Stimulated activated CD4-positive, alpha-beta T cell treated with anti-CD3 and anti-CD28 coated beads, Interleukin-12 subunit alpha, Interleukin-12 subunit beta, amount 100 ng/mL, for 4 hours (primary cell): ENCODE data around the gene WDR35.

Experiments
- DNase-seq: peaks from one replicate; pipeline ENCODE4 v3.0.0-alpha.2; 2020

WDR35 gene

GRCh38 chr2:19989667-19990415 lies at the start of gene WDR35:
TSS of gene WDR35 (minus strand) at chr2:19990105. CDS start at chr2:19990015, 90 bp downstream.
- DNase-seq, result peak; percentile 93

DNA sequence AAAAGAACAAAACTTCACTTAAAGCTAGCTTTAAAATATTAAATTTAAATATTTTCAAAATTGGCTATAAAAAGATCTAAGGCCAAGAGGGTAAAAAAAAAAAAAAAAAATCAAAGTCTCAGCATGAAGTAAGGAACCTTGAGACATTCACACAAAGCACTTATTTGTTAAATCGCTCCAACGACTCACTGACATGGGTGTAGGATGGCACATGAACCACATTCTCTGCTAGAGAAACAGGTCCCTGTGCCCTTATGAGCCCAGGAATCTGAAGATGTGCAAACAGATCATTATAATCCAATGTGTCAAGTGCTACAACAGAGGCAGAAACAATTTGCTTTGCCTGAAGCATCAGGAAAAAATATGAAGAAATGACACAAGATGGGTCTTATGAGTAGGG lies 47.8 kb upstream of the WDR35 start:
- no peak for DNase-seq

DNA sequence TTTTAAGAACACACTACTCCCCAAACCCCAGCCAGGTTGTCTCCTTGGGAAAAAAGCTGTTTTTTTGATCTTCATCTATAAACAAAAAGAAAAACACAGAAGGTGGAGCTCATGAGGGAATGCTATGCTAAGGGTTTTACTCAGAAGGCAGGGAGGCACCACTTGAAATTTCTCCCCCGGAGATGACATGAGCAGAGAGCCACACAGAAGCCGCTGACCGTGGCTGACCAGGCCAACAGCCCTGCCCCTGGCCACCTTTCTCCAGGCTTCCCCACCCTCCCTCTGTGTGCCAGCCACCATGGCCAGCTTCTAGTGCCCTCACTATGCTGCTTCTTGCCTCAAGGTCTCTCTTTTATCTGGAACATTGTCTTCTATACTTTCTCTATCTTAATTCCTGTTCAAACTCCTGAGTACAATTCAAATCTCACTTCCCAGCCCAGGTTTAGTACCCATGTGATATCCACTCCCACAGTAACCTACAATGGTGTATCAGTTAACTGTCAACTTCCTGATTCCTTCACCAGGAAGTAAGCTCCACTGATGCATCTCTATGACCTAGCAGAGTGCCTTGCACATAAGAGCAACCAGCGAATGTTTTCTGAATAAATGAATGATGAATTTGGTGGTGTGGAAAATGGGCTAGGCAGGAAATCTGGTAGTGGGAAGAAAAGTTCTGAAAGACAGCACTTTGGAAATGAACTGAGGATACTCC lies 46.2 kb upstream of the WDR35 start:
- no peak for DNase-seq

DNA sequence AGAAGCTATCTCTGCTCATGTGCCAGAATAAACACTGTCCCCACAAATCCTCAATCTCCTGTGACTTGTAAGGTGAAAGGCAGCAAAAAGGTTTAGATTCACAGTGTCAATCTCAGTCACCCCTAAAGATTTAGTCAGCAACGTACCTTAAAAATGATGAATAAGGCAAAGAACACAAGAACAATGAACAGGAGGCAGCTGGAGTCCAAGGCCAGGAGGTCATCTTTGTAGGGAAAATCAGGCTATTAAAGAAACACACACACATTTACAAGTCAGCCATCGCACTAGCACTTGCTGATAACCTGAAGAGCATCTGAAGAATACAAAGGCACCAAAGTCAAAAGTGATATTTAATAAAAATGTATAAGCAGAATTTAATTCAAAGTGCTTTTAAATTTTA lies 44.9 kb upstream of the WDR35 start:
- DNase-seq, result no peak

DNA sequence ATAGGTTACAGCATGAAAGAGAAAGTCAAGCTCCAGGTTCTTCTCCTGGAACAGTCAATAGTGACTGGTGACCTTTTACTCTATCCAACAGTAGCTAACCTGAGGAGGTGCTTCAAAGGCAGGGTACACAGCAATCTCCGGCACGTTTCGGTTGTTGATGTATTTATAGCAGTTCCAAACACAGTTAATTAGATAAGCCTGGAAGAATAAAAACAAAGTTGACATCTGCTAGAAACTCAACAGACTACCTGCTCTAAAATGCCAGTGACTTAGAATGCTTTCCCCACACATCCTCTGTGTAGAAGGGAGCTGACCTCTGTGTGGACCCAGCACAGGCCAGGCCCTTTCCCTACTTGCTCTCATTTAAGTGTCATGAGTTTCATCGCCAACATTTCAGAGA lies 44.3 kb upstream of the WDR35 start:
- no peak for DNase-seq

GRCh38 chr2:20033322-20033721 lies 43.4 kb upstream of the WDR35 start:
- no peak for DNase-seq

GRCh38 chr2:20030224-20030623 lies 40.3 kb upstream of the WDR35 start:
- DNase-seq, result no peak

DNA sequence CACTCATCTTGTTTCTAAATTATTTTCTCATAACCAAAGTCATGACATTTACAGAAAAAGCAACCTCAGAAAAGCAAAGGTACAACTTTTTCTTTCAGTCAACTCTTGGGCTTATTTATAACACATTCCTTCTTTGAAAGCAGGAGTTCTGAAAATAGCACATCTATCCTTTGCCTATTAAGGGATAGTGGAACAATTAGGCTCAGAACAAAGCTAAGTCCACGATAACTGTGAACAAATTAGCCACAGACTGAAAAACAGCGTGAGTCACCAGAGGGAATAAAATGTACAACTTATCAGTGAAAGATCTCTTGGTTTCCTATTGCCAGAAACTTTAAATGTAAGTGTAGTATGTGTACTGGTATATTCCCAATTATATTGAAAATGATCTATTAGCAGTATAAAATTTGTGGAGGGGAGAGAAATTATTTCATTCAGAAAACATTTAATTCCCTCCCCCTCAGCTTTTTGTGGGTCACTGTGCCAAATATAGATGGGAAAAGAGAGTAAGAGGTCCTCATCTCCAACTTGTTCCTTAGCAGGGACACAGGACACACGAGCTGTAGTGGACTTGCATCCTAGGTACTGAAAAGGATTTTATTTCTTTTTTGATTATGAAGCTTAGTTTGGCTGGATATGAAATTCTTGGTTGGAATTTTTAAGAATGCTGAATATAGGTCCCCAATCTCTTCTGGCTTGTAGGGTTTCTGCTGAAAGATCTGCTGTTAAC lies 38.0 kb upstream of the WDR35 start:
- DNase-seq, result no peak

GRCh38 chr2:20027260-20027677 lies 37.4 kb upstream of the WDR35 start:
- no peak for DNase-seq

GRCh38 chr2:20025065-20025786 lies 35.3 kb upstream of the WDR35 start:
- no peak for DNase-seq

DNA sequence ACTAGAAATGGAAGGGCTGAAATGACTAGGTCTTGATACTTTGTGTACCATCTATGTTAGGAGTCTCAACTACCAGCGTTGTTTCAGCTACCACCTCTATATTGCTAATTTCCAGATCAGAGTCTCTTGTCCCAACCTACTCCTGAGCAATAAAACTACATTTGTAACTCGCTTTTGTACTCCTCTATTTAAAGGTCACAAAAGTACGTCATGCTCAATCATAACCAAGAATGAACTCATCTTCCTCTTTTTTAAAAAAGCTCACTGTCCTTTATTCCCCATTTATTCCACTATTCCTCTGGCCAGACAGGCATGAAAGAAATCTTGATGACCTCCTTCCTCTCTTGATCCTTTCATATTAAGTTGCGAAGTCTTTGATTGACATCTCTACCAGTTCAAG lies 33.8 kb upstream of the WDR35 start:
- DNase-seq, result no peak

GRCh38 chr2:20021405-20022009 lies 31.6 kb upstream of the WDR35 start:
- DNase-seq, result no peak

DNA sequence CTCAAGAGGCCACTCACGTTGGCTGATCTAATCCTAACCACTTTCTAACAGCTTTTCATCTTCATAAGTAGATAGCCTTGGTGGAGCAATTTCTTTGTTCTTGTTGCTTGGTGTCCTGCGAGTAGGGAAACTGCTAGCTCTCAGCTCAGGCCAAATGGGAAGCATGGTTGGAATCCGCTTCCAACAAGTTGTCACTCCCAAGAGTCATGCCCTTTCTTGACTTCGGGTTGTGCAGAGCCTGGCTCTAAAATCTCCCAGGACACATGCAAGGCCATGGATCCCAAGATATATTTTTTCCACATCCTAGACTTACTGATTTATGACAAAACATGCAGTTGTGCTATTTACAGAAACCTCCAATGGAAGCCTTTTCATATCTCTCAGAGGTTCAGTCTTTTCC lies 29.8 kb upstream of the WDR35 start:
- DNase-seq, result no peak

- no peak for DNase-seq
Measured at GRCh38 chr2:20018601-20019152, 28.8 kb upstream of the WDR35 start.

DNA sequence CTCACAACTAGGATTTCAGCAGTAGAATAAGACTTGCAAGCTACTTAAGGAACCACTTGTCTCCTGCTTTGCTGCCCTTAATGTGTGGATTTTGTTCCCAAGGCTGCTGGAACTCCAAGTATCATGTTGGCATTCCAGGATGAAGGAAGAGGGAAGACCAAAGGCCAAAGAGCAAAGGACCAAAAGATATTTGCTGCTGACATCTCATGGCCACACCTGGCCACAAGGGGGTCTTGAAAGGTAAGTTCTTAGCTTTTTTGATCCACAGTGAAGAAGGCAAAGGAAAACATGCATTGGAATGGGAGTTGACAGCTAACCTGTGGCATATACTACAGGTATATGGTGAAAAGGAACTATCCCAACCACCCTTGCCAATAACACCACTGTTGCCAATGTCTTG lies 26.4 kb upstream of the WDR35 start:
- DNase-seq, result no peak

DNA sequence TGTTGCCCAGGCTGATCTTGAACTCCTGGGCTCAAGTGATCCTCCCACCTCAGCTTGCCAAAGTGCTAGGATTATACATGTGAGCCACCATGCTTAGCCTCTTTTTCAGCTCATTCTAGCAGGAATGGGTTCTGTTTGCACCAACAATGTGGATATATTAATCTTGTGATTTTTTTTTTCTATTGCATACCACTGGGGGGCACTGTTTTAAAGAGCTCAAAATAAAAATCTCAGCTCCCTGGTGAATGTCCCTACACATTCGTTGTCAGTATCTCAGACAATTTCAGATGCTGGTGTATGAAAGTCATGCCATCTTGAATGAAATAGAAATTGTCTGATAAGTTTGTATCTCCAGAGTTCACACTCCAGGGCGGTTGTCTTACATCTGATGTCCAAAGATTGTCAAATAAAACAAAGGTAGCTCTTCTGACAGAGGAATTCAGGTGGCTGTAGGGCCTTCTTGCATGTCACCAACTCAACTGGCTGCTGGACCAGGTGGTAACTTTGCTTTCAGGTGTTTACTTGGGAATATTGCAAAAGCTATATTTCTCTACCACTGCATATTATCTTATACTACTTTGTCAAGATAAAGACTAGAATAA lies 25.7 kb upstream of the WDR35 start:
- no peak for DNase-seq

DNA sequence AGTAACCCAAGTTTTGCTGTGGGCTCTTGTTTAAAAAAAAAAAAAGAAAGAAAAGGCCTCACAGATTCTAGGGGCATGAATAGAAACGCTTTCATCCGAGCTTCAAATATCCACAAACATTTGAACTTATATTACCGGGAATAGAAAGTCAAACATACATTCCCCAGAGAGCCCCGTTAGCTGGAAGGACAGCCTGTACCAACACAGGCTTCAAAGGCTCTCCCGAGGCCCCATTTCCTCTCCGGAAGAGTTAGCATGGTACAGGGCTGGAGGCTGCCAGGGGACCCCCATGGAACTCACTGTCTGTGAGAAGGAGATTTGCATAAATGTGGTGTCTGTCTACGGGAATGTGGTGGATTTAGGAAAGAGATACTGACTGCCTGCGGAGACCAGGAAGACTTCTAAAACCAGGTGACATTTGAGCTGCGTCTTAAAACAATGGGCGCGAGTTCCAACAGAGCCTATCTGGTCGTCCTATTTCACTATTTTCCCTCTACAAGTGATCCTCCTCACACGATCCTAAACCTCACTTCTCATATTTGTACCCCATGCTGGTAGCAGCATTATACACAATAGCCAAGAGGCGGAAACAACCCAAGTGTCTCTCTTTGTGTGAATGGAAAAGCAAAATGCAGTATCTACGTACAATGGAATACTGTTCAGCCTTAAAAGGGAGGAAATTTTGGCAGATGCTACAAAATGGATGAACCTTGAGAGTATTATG lies 23.4 kb upstream of the WDR35 start:
- DNase-seq, result no peak

DNA sequence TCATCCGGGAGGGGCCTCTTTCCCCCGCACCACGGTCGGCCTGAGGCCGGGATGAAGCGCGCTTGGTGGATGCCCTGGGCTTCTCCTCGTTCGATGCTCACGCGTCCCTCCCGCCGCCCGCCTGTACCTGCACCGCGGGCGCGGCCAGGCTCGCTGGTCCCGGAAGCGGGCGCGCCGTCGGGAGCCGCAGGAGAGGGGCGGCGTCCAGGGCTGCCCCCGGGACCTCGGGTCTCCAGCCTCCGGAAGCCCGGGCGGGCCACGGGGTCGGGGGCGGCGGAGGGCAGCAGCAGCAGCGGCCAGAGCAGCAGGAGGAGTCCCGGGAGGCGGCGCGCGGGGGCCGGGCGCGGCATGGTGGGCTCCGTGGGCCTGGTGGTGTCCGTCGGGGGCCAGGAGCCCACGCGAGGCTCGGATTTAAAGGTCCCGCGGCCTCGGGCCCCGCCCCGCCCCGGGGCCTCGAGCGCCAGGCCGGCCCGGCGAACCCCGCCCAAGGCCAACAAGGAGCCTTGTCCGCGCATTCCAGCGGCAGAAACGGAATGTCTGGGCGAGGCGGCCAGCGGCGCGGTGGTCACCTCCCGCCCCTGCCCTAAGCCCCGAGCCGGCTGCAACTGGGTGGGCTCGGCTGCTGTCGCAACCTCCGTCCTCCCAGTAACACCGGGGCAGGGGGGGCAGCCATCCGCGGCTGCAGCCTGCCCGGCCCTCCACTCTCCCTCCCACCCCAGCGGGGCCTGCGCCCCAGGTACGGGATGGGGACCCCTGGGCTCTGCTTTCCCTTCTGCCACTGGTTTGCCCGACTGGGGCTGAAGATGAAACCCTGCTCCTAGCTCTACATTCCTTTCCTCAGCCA lies 22.6 kb upstream of the WDR35 start, which contains the start of gene MATN3:
TSS of gene MATN3 (minus strand) at position 387 of the 844 bp plus-strand sequence. CDS start at position 350, 37 bp downstream.
- no peak for DNase-seq

DNA sequence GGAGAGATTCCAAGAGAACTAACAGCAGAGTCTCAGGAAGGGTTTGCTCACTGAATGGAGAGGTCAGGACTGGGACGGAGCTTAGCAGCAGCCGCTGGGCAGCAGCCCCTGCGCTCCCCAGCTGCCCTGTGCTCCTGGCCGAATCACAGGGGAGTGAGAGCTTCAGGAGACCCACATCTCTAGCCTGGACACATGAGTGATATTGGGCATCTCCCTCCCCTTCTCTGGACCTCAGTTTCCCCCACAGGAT lies 22.1 kb upstream of the WDR35 start:
- DNase-seq, result no peak

- DNase-seq, result no peak
Measured at GRCh38 chr2:20011276-20012031, 21.5 kb upstream of the WDR35 start.
